ENCODE data around the gene IGF2. TPM values are rescaled to one million over a fixed set of nuclear protein-coding genes. Genes with fewer than 3 reads are reported as not detected.

The IGF2 gene
- total and polyA plus RNA-seq, 2 donors (not counting 3 experiments of a cell fraction or from before 2014, with no cell fraction given) = 5.7 to 21.0 TPM

GRCh38 chr11:2148595-2148994, 9.4 kb upstream of the IGF2 start:
- H3K4me1 ChIP-seq (ENCODE audit: control insufficient read depth, extremely low read depth, insufficient read depth, low read length) = no peaks in the 10 kb centered on the region
- H2AFZ ChIP-seq (ENCODE audit: low read depth, low read length) = no peak overlapping the region
- H3K79me2 ChIP-seq (ENCODE audit: control insufficient read depth, insufficient read depth, low read length) = no peaks in the 10 kb centered on the region
- dilution Hi-C loops (cut with MboI; ENCODE audit: extremely low pct_ligation_motif_present, low sequenced_read_pairs) (no loop called here), intact Hi-C loops (cut with micrococcal nuclease) (no loop called here)
- no TSS peak for BruUV-seq (replicated peaks)
- no peak overlapping the region for H3K4me2 ChIP-seq (ENCODE audit: insufficient read depth, low read length)
- H3K4me3 ChIP-seq (replicated peaks in 1 of 3; ENCODE audit: insufficient read depth in 1 of 3, low read depth in 1 of 3, low read length in 3 of 3) = no peak overlapping the region
- no peaks in the 10 kb centered on the region for H4K20me1 ChIP-seq (replicated peaks; ENCODE audit: control insufficient read depth, extremely low read depth, insufficient read depth, low read length)
- H3K27ac ChIP-seq (ENCODE audit: insufficient read depth, low read depth, low read length) = no peak overlapping the region
- CTCF ChIA-PET = interaction anchor here (1.0 to 12.6 kb wide), 7 partner anchors 12 to 494 kb away, joined by 3 to 868 read pairs (median 27); no protein-coding TSS in a partner anchor
- no peaks in the 10 kb centered on the region for H3K9me3 ChIP-seq (replicated peaks; ENCODE audit: control insufficient read depth, insufficient read depth, low read length)
- H3K9ac ChIP-seq (replicated peaks; ENCODE audit: extremely low read depth, insufficient read depth, low read length) = no peak overlapping the region
- POLR2A ChIA-PET = no interaction called here
- FAIRE-seq (no peak), DNase-seq (ENCODE audit: low read depth, low spot score) (no peak)
- TF ChIP-seq POLR2AphosphoS5 (IDR thresholded peaks at IDR 0.05; ENCODE audit: insufficient read depth, low read depth, low read length) (no peak), MYC (IDR thresholded peaks at IDR 0.05; ENCODE audit: low read depth, low read length) (no peak), GATA2 (IDR thresholded peaks at IDR 0.05; ENCODE audit: insufficient read depth, insufficient read length, low read depth, low read length) (no peak), FOS (IDR thresholded peaks at IDR 0.05; ENCODE audit: borderline replicate concordance, insufficient read depth, low read length) (no peak), EZH2 (IDR thresholded peaks at IDR 0.05; ENCODE audit: borderline replicate concordance, low read depth, low read length, severe bottlenecking) (no peak), JUN (IDR thresholded peaks at IDR 0.05; ENCODE audit: borderline replicate concordance, insufficient read depth, insufficient read length, low read depth) (no peak), POLR2A (IDR thresholded peaks at IDR 0.05; ENCODE audit: low read depth, low read length) (no peak), MAX (IDR thresholded peaks at IDR 0.05; ENCODE audit: insufficient read depth, insufficient read length) (no peak), CTCF (IDR thresholded peaks at IDR 0.05; ENCODE audit: extremely low read depth in 1 of 2, insufficient read depth in 1 of 2, low read depth in 1 of 2, low read length in 2 of 2) (no peak)
- no peaks in the 10 kb centered on the region for H3K9me1 ChIP-seq (replicated peaks; ENCODE audit: control insufficient read depth, extremely low read depth, insufficient read depth, low read length)
- H3K27me3 ChIP-seq (ENCODE audit: control insufficient read depth in 2 of 2, insufficient read depth in 2 of 2, low read length in 2 of 2) = peaks cover 37 to 44% of the 10 kb centered on the region in 2 experiments
- H3K36me3 ChIP-seq (ENCODE audit: control insufficient read depth in 2 of 2, extremely low read depth in 1 of 2, insufficient read depth in 2 of 2, low read length in 2 of 2) = no peaks in the 10 kb centered on the region
